D721Med (cell line): Measurements from ENCODE around the gene ADRA2C.

Experiments used
- DNase-seq: peaks from one replicate; pipeline ENCODE4 v3.0.0; 2011; ENCODE audit warnings: low spot score; ENCODE audit not compliant: insufficient read length
- FAIRE-seq: peaks from 2 replicates; lab custom pipeline; 2011; peaks lifted over from hg19 to GRCh38; lab: Jason Lieb, UNC
- CTCF ChIP-seq: IDR thresholded peaks from 2 replicates; pipeline ENCODE4 v1.5.1; 2012; ENCODE audit warnings: mild to moderate bottlenecking, control low read depth; ENCODE audit not compliant: insufficient read depth; ENCODE audit errors: missing control alignments

Gene ADRA2C

GRCh38 chr4:3805731-3806130 lies 39.5 kb downstream of the ADRA2C start:
- DNase-seq (no peak), FAIRE-seq (no peak)
- no peak for TF ChIP-seq CTCF

DNA sequence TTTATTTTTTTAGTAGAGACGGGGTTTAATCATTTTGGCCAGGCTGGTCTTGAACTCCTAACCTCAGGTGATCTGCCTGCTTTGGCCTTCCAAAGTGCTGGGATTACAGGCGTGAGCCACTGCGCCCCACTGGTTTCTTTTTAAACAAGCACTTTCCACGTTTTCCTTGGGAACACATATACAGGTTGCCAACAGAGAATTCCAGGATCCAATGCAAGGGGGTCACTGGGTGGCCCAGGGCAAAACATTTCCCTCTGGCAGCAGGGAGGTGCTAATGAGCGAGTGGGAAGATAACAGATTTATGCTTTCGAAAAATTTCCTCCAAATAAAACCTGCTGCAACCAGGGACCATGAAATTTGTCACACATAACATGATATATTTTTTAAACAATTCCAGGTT lies 41.1 kb downstream of the ADRA2C start:
- DNase-seq (no peak), FAIRE-seq (no peak)
- TF ChIP-seq CTCF: no peak

GRCh38 chr4:3807822-3808496 lies 41.8 kb downstream of the ADRA2C start:
- FAIRE-seq: peak; percentile 89

DNA sequence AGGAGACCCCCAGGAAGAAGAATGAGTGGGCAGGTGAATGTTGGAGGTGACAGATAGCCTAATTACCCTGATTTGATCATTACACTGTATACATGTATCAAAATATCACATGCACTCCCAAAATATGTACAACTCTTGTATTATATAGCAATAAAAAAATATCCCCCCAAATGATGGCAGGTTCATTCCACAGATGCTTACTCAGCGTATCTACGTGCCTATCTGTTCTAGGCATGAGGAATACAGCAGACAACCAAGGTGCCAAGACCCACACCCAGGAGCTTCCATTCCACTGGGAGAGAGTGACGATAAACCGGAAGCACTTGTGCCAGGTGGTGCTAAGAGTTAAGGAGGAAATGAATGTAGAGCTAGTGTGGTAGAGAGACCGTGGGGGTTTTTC lies 42.4 kb downstream of the ADRA2C start:
- DNase-seq (no peak), FAIRE-seq (peak; percentile 11)
- no peak for TF ChIP-seq CTCF

More at GRCh38 chr4:3807822-3808496, 41.8 kb downstream of the ADRA2C start:
- peak; percentile 75 for DNase-seq
- TF ChIP-seq CTCF: no peak

DNA sequence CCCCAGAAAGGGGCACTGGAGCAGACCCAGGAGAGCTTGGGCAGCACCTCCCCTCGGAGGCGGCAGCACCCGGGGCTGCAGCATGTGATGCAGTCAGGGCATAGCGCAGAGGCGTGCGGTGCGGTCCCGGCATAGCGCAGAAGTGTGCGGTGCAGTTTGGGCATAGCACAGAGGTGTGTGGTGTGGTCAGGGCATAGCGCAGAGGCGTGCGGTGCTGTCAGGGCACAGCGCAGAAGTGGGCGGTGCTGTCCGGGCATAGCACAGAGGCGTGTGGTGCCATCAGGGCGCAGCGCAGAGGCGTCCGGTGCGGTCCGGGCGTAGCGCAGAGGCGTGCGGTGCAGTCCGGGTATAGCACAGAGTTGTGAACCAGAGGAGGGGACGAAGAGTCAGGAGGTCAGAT lies 42.8 kb downstream of the ADRA2C start:
- FAIRE-seq (no peak), DNase-seq (no peak)
- TF ChIP-seq CTCF: no peak

DNA sequence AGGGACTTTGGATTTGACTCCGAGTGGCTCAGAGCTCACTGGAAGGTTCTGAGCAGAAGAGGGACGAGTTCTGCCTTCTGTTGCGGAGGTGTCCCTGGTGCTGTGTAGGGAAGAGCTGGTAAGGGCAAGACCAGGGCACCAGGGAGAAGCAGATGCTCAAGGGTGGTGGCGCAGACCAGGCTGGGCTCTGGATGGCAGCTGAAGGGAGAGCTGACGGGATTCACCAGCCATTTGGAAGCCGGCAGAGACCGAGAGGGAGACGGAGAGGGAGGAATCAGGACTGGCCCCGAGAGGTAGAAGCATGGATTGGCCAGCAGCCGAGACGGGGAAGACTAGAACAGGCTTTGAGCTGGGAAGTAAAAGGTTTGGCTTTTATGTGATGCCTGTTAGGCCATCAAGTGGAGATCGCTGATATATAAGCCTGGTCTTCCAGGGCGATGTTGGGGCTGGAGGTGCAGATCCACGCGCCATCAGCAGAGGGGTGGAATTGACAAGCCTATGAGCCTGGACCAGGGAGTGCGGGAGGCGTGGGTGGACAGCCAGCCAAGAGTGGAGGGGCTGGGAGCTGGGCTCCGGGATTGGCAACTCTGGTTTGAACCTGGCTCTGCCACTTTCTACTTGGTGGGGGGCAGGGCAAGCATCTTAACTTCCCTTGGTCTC lies 43.4 kb downstream of the ADRA2C start:
- FAIRE-seq (no peak), DNase-seq (no peak)
- TF ChIP-seq CTCF: no peak

GRCh38 chr4:3810111-3810680 lies 44.0 kb downstream of the ADRA2C start:
- FAIRE-seq (no peak), DNase-seq (no peak)
- no peak for TF ChIP-seq CTCF
